Measurements from ENCODE around the gene B4GALT5. TPM values are rescaled to one million over a fixed set of nuclear protein-coding genes. Genes with fewer than 3 reads are reported as not detected.
"Not testable (repeated sequence)": the region's sequence is repeated elsewhere in the genome, so short reads cannot be mapped to it uniquely, and the experiment has no call there.

B4GALT5 gene
- total RNA-seq, 2 donors from 2014 or later, result 9.3 to 12.2 TPM

DNA sequence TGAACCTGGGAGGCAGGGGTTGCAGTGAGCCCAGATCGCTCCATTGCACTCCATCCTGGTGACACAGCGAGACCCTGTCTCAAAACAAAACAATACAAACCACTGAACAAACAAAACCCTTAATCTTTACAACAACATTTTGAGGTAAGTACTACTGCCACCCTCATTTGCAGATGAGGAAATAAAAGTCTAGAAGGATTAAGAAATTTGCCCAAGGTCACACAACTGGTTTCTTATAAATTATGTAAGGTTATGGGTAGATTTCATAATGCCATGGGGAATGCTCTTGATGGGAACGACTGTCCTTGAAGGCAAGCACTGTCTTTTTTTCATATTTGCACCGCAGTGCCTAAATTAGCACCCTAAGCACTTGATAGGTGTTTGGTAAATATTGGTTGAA lies 13.8 kb upstream of the B4GALT5 start:
- no peaks in the 10 kb centered on the region for H3K9me3 ChIP-seq
- no peak overlapping the region for H3K4me3 ChIP-seq
- no peak for DNase-seq
- TF ChIP-seq POLR2A (IDR thresholded peaks at IDR 0.05), result no peak
- TF ChIP-seq, protein P1, sequence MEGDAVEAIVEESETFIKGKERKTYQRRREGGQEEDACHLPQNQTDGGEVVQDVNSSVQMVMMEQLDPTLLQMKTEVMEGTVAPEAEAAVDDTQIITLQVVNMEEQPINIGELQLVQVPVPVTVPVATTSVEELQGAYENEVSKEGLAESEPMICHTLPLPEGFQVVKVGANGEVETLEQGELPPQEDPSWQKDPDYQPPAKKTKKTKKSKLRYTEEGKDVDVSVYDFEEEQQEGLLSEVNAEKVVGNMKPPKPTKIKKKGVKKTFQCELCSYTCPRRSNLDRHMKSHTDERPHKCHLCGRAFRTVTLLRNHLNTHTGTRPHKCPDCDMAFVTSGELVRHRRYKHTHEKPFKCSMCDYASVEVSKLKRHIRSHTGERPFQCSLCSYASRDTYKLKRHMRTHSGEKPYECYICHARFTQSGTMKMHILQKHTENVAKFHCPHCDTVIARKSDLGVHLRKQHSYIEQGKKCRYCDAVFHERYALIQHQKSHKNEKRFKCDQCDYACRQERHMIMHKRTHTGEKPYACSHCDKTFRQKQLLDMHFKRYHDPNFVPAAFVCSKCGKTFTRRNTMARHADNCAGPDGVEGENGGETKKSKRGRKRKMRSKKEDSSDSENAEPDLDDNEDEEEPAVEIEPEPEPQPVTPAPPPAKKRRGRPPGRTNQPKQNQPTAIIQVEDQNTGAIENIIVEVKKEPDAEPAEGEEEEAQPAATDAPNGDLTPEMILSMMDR (IDR thresholded peaks at IDR 0.05), result no peak
- 63 to 70% methylated on average over 4 of the region's 4 CpGs for WGBS, 2 donors
- intact Hi-C loops (cut with DNase I), result no loop called here
- H3K27me3 ChIP-seq, result no peaks in the 10 kb centered on the region
- no peak overlapping the region for H3K27ac ChIP-seq
- H3K36me3 ChIP-seq (replicated peaks in 1 of 2; ENCODE audit: insufficient read depth in 1 of 2, low read depth in 2 of 2), result no peaks in the 10 kb centered on the region
- ATAC-seq, result no peak
- no peaks in the 10 kb centered on the region for H3K4me1 ChIP-seq

DNA sequence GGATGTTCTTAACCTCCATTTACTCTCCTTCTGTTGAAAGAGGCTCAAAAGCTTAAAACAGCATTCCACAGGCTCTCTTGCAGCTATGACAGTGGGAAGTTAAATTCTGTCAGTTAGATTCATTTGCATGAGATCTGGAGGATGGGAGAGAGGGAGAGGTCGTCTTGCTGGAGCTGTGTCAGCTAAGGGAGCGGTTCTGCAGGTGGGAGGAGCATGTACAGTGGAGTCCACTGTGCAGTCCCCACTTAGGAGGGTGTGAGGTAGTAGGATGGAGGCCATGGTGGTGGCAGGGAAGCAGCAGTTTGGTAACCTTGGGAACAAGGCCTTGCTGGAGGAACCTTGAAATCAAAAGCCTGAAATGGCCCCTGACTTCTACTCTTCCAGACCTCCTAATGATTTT lies 12.0 kb upstream of the B4GALT5 start:
- ATAC-seq, result no peak
- intact Hi-C loops (cut with DNase I), result no loop called here
- Histone ChIP-seq H3K27me3 (no peaks in the 10 kb centered on the region), H3K36me3 (replicated peaks in 1 of 2; ENCODE audit: insufficient read depth in 1 of 2, low read depth in 2 of 2) (no peaks in the 10 kb centered on the region), H3K27ac (peak overlapping the region in 3 of 4 donors; percentile 9 to 53 (median 51)), H3K4me1 (no peaks in the 10 kb centered on the region), H3K9me3 (no peaks in the 10 kb centered on the region), H3K4me3 (no peak overlapping the region)
- 75 to 94% methylated on average over 2 of the region's 2 CpGs for WGBS, 2 donors
- no peak for TF ChIP-seq POLR2A (IDR thresholded peaks at IDR 0.05)
- TF ChIP-seq, protein P1 (IDR thresholded peaks at IDR 0.05), result no peak
- no peak for DNase-seq

DNA sequence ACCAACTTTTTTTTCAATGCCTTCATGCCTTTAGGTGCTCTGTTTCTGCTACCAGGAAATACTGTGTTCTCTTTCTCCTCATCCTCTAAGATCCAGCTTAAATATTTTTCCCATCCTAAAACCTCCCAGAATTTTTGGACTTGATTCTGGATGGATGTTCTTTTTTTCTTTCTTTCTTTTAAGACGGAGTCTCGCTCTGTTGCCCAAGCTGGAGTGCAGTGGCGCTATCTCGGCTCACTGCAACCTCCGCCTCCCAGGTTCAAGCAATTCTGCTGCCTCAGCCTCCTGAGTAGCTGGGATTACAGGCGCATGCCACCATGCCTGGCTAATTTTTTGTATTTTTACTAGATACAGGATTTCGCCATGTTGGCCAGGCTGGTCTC lies 11.5 kb upstream of the B4GALT5 start:
- H3K4me3 ChIP-seq; H3K9me3 ChIP-seq; ATAC-seq; intact Hi-C loops (cut with DNase I); H3K27me3 ChIP-seq; DNase-seq; H3K36me3 ChIP-seq (replicated peaks in 1 of 2; ENCODE audit: insufficient read depth in 1 of 2, low read depth in 2 of 2); H3K4me1 ChIP-seq: not testable (repeated sequence)
- WGBS, 2 donors, result 81 to 84% methylated on average over 7 of the region's 7 CpGs
- H3K27ac ChIP-seq, result peak overlapping the region in 3 of 4 donors; percentile 9 to 53 (median 51)

DNA sequence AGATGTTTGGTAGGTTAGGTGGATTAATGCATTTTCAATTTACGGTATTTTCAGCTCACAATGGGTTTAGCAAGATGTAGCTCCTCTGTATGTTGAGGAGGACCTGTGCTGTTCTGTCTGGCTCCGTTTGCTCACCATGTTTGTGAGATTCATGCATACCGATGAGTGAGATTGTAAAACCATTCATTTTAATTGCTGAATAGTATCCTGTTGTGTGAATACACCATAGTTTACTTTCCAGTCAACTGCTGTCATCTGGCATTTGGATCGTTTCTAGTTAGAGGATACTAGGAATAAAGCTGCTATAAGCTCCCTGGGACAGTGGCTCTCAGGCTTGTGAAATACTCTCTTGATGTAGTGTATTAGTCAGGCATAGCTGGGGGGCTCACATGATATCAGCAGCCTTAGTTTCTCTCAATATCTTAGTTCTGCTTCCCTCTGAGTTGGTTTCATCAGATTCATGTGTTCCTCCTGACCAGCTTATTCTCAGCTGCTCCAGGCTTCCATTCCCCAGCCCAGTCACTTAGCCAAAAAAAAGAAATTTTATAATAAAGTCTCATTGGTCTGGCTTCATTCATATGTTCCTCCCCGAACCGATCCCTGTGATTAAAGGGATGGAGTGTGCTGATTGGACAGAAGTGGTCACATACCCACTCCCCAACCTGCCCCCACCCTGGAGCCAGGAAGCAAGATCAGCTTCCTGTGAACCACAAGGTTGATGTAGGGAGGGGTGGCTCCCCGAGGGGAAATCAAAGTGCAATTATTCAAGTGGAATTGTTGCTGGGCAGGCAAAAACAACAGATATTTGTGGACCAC lies 10.9 kb upstream of the B4GALT5 start:
- peak; percentile 35 to 69 (median 58) for DNase-seq
- peak overlapping the region in 3 of 4 donors; percentile 9 to 53 (median 51) for H3K27ac ChIP-seq

DNA sequence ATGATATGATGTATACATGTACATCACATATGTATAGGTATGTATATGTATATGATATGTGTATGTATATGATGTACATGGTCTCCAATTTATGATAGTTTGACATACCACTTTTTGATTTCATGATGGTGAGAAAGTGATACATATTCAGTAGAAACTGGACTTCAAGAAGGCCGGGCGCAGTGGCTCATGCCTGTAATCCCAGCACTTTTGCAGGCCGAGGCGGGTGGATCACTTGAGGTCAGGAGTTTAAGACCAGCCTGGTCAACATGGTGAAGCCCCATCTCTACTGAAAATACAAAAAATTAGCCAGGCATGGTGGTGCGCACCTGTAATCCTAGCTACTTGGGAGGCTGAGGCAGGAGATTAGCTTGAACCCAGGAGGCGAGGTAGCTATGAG lies 10.1 kb upstream of the B4GALT5 start:
- H3K4me1 ChIP-seq; ATAC-seq; H3K36me3 ChIP-seq (replicated peaks in 1 of 2; ENCODE audit: insufficient read depth in 1 of 2, low read depth in 2 of 2); H3K4me3 ChIP-seq; H3K9me3 ChIP-seq; H3K27ac ChIP-seq; H3K27me3 ChIP-seq; DNase-seq; intact Hi-C loops (cut with DNase I): not testable (repeated sequence)
- 89 to 92% methylated on average over 5 to 6 of the region's 6 CpGs for WGBS, 2 donors

More for the DNA sequence above, 10.9 kb upstream of the B4GALT5 start:
- TF ChIP-seq POLR2A (IDR thresholded peaks at IDR 0.05), result no peak
- TF ChIP-seq, protein P1 (IDR thresholded peaks at IDR 0.05), result no peak
- H3K27me3 ChIP-seq, result no peaks in the 10 kb centered on the region
- H3K36me3 ChIP-seq (replicated peaks in 1 of 2; ENCODE audit: insufficient read depth in 1 of 2, low read depth in 2 of 2), result no peaks in the 10 kb centered on the region
- peak; percentile 90 for ATAC-seq
- intact Hi-C loops (cut with DNase I), result no loop called here
- H3K4me1 ChIP-seq, result no peaks in the 10 kb centered on the region
- 31 to 39% methylated on average over 7 of the region's 7 CpGs for WGBS, 2 donors
- no peak overlapping the region for H3K4me3 ChIP-seq
- no peaks in the 10 kb centered on the region for H3K9me3 ChIP-seq

DNA sequence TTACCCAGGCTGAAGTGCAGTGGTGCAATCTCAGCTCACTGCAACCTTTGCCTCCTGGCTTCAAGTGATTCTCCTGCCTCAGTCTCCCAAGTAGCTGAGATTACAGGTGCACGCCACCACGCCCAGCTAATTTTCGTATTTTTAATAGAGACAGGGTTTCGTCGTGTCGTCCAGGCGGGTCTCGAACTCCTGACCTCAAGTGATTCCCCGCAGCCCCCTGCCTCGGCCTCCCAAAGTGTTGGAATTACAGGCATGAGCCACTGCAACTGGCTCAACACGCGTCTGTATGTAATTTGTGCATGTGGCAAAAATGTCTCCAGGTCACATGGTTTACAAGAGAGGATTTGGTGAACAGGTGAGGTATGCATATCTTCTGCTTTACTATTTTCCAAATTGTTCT lies 7.6 kb upstream of the B4GALT5 start:
- H3K27me3 ChIP-seq; DNase-seq; H3K27ac ChIP-seq; intact Hi-C loops (cut with DNase I); H3K4me1 ChIP-seq; H3K4me3 ChIP-seq; H3K36me3 ChIP-seq (replicated peaks in 1 of 2; ENCODE audit: insufficient read depth in 1 of 2, low read depth in 2 of 2); ATAC-seq; H3K9me3 ChIP-seq: not testable (repeated sequence)
- WGBS, 2 donors, result 85 to 90% methylated on average over 10 to 12 of the region's 12 CpGs

Data from body of pancreas (tissue), 4 donors.